Placental epithelial cell (primary cell): ENCODE data around the gene CALCB. TPM values are rescaled to one million over a fixed set of nuclear protein-coding genes. Genes with fewer than 3 reads are reported as not detected.

ENCODE experiments used
- total RNA-seq: library from RNA; depleted of rRNA; stranded (reverse); fragments of >200 nt; gene quantifications from 2 replicates; pipeline ENCODE4 v1.2.3, GENCODE V29; 2012

Gene CALCB
- 0.76 and 3.1 TPM in 2 replicates for total RNA-seq

GRCh38 chr11:15073361-15074205, at the start of gene CALCB:
Gene CALCB (plus strand): TSS chr11:15073593. CDS start chr11:15074719, 1,126 bp downstream.

GRCh38 chr11:15114501-15115475, 41.4 kb downstream of the CALCB start, which contains the start of gene INSC:
Gene INSC (plus strand): TSS chr11:15114923. CDS start chr11:15149175, 34,252 bp downstream.

Other genes with a start within 250 kb of the CALCB start
- gene CYP2R1, start 181.4 kb upstream of the CALCB start, total RNA-seq = 7.5 and 13.3 TPM in 2 replicates
- gene CALCA, start 101.2 kb upstream of the CALCB start, total RNA-seq = not detected in 2 replicates
- gene INSC, start 41.3 kb downstream of the CALCB start, total RNA-seq = 0.79 TPM in 1 of 2 replicates, not detected in the other